GM12878 (cell line): ENCODE data around the gene SLAMF1. TPM values are rescaled to one million over a fixed set of nuclear protein-coding genes. Genes with fewer than 3 reads are reported as not detected.

Experiments
- EED ChIP-seq: sonication (generic); IDR thresholded peaks from 2 replicates; pipeline ENCODE4 v1.6.1; 2016; ENCODE audit warnings: antibody characterized with exemption, low read depth
- GATAD2B ChIP-seq: fragments of 450-650 bp; conservative IDR thresholded peaks from 2 replicates; pipeline ENCODE4 v1.6.1; 2017; ENCODE audit warnings: low read depth, mild to moderate bottlenecking, moderate library complexity
- HDGF ChIP-seq: fragments of 450-650 bp; IDR thresholded peaks from 2 replicates; pipeline ENCODE4 v1.6.1; 2016; ENCODE audit warnings: antibody characterized with exemption
- KLF5 ChIP-seq: fragments of 450-650 bp; IDR thresholded peaks from 2 replicates; pipeline ENCODE4 v1.6.1; 2014; ENCODE audit warnings: mild to moderate bottlenecking; ENCODE audit not compliant: partially characterized antibody
- NR2C1 ChIP-seq: fragments of 450-650 bp; IDR thresholded peaks from 2 replicates; pipeline ENCODE4 v1.6.1; 2017; ENCODE audit warnings: antibody characterized with exemption, mild to moderate bottlenecking, moderate library complexity
- ZNF217 ChIP-seq: fragments of 450-650 bp; IDR thresholded peaks from 2 replicates; pipeline ENCODE4 v1.6.1; 2017; ENCODE audit warnings: antibody characterized with exemption, mild to moderate bottlenecking
- polyA plus RNA-seq, 11 experiments: library from polyadenylated mRNA; depleted of rRNA in 4 of 11; unstranded in 6 of 11; stranded (reverse) in 5 of 11; fragments of >200 nt; fragmentation: Nextera tagmentation in 4 of 11; fragmentation: Illumina TruSeq in 1 of 11; extraction: Ambion mirVana in 4 of 11; extraction: Trizol in 1 of 11; gene quantifications; 1 replicate in 1 of 11; 2 replicates in 10 of 11; pipeline versions ENCODE4 v1.2.1 to v1.2.3, GENCODE V29; 2011 to 2016; ENCODE audit warnings: inconsistent platforms in 2 of 11, missing spikeins in 2 of 11, low read depth in 1 of 11
- total RNA-seq, 4 experiments: library from RNA; depleted of rRNA in 3 of 4; stranded (reverse); fragments of >200 nt in 3 of 4; fragmentation: Illumina TruSeq in 1 of 4; extraction: Trizol in 1 of 4; gene quantifications; 2 replicates each; pipeline versions ENCODE4 v1.2.1 to v1.2.3, GENCODE V29; 2013 to 2021
- TF ChIP-seq, protein P1 (sequence below): fragments of 450-650 bp; IDR thresholded peaks from 2 replicates; pipeline ENCODE4 v1.6.1; 2018; ENCODE audit warnings: mild to moderate bottlenecking, low read depth, moderate library complexity; ENCODE audit not compliant: partially characterized antibody
- TF ChIP-seq, protein P2 (sequence below): fragments of 450-650 bp; IDR thresholded peaks from 2 replicates; pipeline ENCODE4 v1.6.1; 2017; ENCODE audit warnings: low read depth, mild to moderate bottlenecking, moderate library complexity
- TF ChIP-seq, protein P3 (sequence below): fragments of 450-650 bp; formaldehyde crosslinking; IDR thresholded peaks from 2 replicates; pipeline ENCODE4 v1.5.0; 2022; ENCODE audit warnings: mild to moderate bottlenecking, missing genetic modification characterization
- TF ChIP-seq, protein P4 (sequence below): IDR thresholded peaks from 2 replicates; pipeline ENCODE4 v1.6.1; 2012; ENCODE audit warnings: improper control_type of control experiment, low read depth, low read length; ENCODE audit not compliant: insufficient replicate concordance
- TF ChIP-seq, protein P5 (sequence below): fragments of 150-350 bp; IDR thresholded peaks from 2 replicates; pipeline ENCODE4 v1.6.1; 2016; ENCODE audit warnings: low read depth, low read length

Gene SLAMF1
- total and polyA plus RNA-seq, 10 of the 15 experiments (the other 5 are each of a cell fraction or from before 2014, with no cell fraction given), result 87.3 to 260 (median 131) TPM

DNA sequence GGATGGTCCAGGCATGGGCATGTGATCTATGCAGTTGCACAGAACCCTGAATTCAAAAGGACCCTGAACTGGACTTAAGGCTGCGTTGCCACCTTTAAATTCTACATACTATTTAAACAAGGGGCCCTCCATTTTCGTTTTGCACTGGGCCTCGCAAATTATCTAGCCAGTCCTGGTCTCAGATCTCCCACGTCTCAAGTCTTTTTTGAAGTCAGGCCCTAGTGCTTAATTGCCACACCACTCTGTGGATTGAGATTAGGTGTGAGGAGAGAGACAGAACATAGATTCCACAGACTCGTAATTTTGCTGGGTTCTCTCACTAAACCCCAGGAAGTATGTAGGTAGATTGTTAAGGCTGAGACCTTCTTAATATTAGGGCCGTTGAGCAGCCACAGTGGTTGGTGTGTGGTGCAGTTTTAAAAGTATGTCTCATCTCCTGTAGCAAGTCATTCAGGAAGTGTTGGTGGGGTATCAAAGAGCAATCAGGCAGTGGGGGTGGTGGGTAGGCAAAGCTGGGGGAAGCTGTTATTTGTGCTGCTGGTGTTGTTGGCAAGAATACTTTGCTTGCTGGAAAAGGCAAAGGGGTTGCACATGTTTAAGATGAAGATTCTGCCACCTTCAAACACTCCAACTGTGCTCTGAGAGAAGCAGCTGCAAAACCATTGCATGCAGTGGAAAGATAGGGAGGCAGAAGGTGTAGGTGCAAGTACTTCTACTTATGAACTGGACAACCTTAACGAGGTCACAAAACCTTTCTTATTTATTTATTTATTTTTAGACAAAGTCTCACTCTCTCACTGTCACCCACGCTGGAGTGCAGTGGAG, 78.8 kb downstream of the SLAMF1 start (continued):
- TF ChIP-seq KLF5, result no peak
- TF ChIP-seq, protein P1, sequence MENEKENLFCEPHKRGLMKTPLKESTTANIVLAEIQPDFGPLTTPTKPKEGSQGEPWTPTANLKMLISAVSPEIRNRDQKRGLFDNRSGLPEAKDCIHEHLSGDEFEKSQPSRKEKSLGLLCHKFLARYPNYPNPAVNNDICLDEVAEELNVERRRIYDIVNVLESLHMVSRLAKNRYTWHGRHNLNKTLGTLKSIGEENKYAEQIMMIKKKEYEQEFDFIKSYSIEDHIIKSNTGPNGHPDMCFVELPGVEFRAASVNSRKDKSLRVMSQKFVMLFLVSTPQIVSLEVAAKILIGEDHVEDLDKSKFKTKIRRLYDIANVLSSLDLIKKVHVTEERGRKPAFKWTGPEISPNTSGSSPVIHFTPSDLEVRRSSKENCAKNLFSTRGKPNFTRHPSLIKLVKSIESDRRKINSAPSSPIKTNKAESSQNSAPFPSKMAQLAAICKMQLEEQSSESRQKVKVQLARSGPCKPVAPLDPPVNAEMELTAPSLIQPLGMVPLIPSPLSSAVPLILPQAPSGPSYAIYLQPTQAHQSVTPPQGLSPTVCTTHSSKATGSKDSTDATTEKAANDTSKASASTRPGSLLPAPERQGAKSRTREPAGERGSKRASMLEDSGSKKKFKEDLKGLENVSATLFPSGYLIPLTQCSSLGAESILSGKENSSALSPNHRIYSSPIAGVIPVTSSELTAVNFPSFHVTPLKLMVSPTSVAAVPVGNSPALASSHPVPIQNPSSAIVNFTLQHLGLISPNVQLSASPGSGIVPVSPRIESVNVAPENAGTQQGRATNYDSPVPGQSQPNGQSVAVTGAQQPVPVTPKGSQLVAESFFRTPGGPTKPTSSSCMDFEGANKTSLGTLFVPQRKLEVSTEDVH, result no peak
- peak; percentile 39; the same call in 1 of the 2 replicates for TF ChIP-seq EED
- peak; percentile 9; the same call in 1 of the 2 replicates for TF ChIP-seq ZNF217
- TF ChIP-seq, protein P2, sequence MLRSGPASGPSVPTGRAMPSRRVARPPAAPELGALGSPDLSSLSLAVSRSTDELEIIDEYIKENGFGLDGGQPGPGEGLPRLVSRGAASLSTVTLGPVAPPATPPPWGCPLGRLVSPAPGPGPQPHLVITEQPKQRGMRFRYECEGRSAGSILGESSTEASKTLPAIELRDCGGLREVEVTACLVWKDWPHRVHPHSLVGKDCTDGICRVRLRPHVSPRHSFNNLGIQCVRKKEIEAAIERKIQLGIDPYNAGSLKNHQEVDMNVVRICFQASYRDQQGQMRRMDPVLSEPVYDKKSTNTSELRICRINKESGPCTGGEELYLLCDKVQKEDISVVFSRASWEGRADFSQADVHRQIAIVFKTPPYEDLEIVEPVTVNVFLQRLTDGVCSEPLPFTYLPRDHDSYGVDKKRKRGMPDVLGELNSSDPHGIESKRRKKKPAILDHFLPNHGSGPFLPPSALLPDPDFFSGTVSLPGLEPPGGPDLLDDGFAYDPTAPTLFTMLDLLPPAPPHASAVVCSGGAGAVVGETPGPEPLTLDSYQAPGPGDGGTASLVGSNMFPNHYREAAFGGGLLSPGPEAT, result no peak; the same call in 1 of the 2 replicates
- 0 out of 2 replicates have a peak, but pooled peaks have one; percentile 41 for TF ChIP-seq HDGF
- TF ChIP-seq, protein P3, sequence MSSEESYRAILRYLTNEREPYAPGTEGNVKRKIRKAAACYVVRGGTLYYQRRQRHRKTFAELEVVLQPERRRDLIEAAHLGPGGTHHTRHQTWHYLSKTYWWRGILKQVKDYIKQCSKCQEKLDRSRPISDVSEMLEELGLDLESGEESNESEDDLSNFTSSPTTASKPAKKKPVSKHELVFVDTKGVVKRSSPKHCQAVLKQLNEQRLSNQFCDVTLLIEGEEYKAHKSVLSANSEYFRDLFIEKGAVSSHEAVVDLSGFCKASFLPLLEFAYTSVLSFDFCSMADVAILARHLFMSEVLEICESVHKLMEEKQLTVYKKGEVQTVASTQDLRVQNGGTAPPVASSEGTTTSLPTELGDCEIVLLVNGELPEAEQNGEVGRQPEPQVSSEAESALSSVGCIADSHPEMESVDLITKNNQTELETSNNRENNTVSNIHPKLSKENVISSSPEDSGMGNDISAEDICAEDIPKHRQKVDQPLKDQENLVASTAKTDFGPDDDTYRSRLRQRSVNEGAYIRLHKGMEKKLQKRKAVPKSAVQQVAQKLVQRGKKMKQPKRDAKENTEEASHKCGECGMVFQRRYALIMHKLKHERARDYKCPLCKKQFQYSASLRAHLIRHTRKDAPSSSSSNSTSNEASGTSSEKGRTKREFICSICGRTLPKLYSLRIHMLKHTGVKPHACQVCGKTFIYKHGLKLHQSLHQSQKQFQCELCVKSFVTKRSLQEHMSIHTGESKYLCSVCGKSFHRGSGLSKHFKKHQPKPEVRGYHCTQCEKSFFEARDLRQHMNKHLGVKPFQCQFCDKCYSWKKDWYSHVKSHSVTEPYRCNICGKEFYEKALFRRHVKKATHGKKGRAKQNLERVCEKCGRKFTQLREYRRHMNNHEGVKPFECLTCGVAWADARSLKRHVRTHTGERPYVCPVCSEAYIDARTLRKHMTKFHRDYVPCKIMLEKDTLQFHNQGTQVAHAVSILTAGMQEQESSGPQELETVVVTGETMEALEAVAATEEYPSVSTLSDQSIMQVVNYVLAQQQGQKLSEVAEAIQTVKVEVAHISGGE (CRISPR knock-in tag), result no peak
- TF ChIP-seq, protein P4, sequence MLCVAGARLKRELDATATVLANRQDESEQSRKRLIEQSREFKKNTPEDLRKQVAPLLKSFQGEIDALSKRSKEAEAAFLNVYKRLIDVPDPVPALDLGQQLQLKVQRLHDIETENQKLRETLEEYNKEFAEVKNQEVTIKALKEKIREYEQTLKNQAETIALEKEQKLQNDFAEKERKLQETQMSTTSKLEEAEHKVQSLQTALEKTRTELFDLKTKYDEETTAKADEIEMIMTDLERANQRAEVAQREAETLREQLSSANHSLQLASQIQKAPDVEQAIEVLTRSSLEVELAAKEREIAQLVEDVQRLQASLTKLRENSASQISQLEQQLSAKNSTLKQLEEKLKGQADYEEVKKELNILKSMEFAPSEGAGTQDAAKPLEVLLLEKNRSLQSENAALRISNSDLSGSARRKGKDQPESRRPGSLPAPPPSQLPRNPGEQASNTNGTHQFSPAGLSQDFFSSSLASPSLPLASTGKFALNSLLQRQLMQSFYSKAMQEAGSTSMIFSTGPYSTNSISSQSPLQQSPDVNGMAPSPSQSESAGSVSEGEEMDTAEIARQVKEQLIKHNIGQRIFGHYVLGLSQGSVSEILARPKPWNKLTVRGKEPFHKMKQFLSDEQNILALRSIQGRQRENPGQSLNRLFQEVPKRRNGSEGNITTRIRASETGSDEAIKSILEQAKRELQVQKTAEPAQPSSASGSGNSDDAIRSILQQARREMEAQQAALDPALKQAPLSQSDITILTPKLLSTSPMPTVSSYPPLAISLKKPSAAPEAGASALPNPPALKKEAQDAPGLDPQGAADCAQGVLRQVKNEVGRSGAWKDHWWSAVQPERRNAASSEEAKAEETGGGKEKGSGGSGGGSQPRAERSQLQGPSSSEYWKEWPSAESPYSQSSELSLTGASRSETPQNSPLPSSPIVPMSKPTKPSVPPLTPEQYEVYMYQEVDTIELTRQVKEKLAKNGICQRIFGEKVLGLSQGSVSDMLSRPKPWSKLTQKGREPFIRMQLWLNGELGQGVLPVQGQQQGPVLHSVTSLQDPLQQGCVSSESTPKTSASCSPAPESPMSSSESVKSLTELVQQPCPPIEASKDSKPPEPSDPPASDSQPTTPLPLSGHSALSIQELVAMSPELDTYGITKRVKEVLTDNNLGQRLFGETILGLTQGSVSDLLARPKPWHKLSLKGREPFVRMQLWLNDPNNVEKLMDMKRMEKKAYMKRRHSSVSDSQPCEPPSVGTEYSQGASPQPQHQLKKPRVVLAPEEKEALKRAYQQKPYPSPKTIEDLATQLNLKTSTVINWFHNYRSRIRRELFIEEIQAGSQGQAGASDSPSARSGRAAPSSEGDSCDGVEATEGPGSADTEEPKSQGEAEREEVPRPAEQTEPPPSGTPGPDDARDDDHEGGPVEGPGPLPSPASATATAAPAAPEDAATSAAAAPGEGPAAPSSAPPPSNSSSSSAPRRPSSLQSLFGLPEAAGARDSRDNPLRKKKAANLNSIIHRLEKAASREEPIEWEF, result no peak
- TF ChIP-seq GATAD2B, result no peak; the same call in 1 of the 2 replicates
- TF ChIP-seq, protein P5, sequence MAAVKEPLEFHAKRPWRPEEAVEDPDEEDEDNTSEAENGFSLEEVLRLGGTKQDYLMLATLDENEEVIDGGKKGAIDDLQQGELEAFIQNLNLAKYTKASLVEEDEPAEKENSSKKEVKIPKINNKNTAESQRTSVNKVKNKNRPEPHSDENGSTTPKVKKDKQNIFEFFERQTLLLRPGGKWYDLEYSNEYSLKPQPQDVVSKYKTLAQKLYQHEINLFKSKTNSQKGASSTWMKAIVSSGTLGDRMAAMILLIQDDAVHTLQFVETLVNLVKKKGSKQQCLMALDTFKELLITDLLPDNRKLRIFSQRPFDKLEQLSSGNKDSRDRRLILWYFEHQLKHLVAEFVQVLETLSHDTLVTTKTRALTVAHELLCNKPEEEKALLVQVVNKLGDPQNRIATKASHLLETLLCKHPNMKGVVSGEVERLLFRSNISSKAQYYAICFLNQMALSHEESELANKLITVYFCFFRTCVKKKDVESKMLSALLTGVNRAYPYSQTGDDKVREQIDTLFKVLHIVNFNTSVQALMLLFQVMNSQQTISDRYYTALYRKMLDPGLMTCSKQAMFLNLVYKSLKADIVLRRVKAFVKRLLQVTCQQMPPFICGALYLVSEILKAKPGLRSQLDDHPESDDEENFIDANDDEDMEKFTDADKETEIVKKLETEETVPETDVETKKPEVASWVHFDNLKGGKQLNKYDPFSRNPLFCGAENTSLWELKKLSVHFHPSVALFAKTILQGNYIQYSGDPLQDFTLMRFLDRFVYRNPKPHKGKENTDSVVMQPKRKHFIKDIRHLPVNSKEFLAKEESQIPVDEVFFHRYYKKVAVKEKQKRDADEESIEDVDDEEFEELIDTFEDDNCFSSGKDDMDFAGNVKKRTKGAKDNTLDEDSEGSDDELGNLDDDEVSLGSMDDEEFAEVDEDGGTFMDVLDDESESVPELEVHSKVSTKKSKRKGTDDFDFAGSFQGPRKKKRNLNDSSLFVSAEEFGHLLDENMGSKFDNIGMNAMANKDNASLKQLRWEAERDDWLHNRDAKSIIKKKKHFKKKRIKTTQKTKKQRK, result no peak
- TF ChIP-seq NR2C1, result no peak
